GM12878 (cell line): Measurements from ENCODE around the gene TFPI2. TPM values are rescaled to one million over a fixed set of nuclear protein-coding genes. Genes with fewer than 3 reads are reported as not detected.

Experiments used
- ATAC-seq: fragments of 200-7000 bp; cut with Tn5 transposase; 3 replicates; pipeline ENCODE4 v1.9.1; 2020; ENCODE audit warnings: mild to moderate bottlenecking, moderate library complexity
- BruUV-seq: library from RNA; stranded (reverse); fragments of 400-500 nt; replicated peaks from 2 replicates; lab custom pipeline; 2021; lab: Mats Ljungman, UMichigan
- CTCF ChIA-PET: fragments of 300-600 bp; sonication (Branson Sonifier 250); formaldehyde crosslinking; extraction: SDS; loops from one replicate; lab custom pipeline; 2021; ENCODE audit warnings: inconsistent platforms; lab: Yijun Ruan, JAX
- POLR2A ChIA-PET: fragments of 350-600 bp; formaldehyde crosslinking; extraction: SDS; loops from one replicate; lab custom pipeline; 2021; ENCODE audit warnings: inconsistent platforms; lab: Charles Lee
- RAD21 ChIA-PET: fragments of 300-600 bp; sonication (Branson Sonifier 250); formaldehyde crosslinking; loops from one replicate; lab custom pipeline; 2023; ENCODE audit warnings: antibody characterized with exemption; ENCODE audit not compliant: unreplicated experiment; lab: Charles Lee
- SMC1A ChIA-PET: fragments of 300-600 bp; sonication (Branson Sonifier 250); formaldehyde crosslinking; loops from one replicate; lab custom pipeline; 2023; ENCODE audit not compliant: unreplicated experiment, uncharacterized antibody; lab: Charles Lee
- DNase-seq: peaks from one replicate; pipeline ENCODE4 v3.0.0-alpha.2; 2011; ENCODE audit warnings: low read depth, low spot score
- FAIRE-seq: peaks from 3 replicates; lab custom pipeline; 2011; peaks lifted over from hg19 to GRCh38; lab: Jason Lieb, UNC
- H2AFZ ChIP-seq: 2 replicates; pipeline ENCODE4 v1.6.0; 2011; ENCODE audit warnings: low read depth, low read length, control low read depth; ENCODE audit not compliant: control insufficient read depth
- H3K27ac ChIP-seq: 2 replicates; pipeline ENCODE4 v1.5.1; 2011; ENCODE audit warnings: control low read depth; ENCODE audit not compliant: control insufficient read depth, insufficient read depth
- H3K27me3 ChIP-seq, 2 experiments: replicated peaks in 1 of 2; 2 replicates each; pipeline versions ENCODE4 v1.6.0 to v1.6.1; 2011; ENCODE audit warnings: low read length in 1 of 2; ENCODE audit not compliant: control insufficient read depth in 2 of 2, insufficient read depth in 2 of 2
- H3K36me3 ChIP-seq, 2 experiments: 2 replicates each; pipeline ENCODE4 v1.5.1; 2011; ENCODE audit warnings: low read length in 1 of 2; ENCODE audit not compliant: control insufficient read depth in 2 of 2, insufficient read depth in 2 of 2
- H3K4me1 ChIP-seq: 2 replicates; pipeline ENCODE4 v1.6.1; 2011; ENCODE audit warnings: mild to moderate bottlenecking, low read length, moderate library complexity, mixed read lengths; ENCODE audit not compliant: control insufficient read depth, insufficient read depth
- H3K4me2 ChIP-seq: 2 replicates; pipeline ENCODE4 v1.6.0; 2011; ENCODE audit warnings: control low read depth; ENCODE audit not compliant: control insufficient read depth, insufficient read depth
- H3K4me3 ChIP-seq: fragments of 200-600 bp; sonication (generic); 2 replicates; pipeline ENCODE4 v1.5.1; 2016
- H3K79me2 ChIP-seq: 2 replicates; pipeline ENCODE4 v1.6.0; 2011; ENCODE audit warnings: low read length; ENCODE audit not compliant: control insufficient read depth, insufficient read depth
- H3K9ac ChIP-seq: 2 replicates; pipeline ENCODE4 v1.8.0; 2011; ENCODE audit warnings: low read length, control low read depth, mixed read lengths; ENCODE audit not compliant: control insufficient read depth, insufficient read depth
- H3K9me3 ChIP-seq: replicated peaks from 3 replicates; pipeline ENCODE4 v1.5.1; 2011; ENCODE audit warnings: mild to moderate bottlenecking, low read length; ENCODE audit not compliant: control insufficient read depth, insufficient read depth
- H4K20me1 ChIP-seq: 2 replicates; pipeline ENCODE4 v1.6.0; 2011; ENCODE audit not compliant: control insufficient read depth, insufficient read depth
- ASH2L ChIP-seq: fragments of 300-600, 200-600 bp; sonication (generic); IDR thresholded peaks from 2 replicates; pipeline ENCODE4 v1.6.1; 2017; ENCODE audit warnings: low read depth, mild to moderate bottlenecking, borderline replicate concordance
- CHD4 ChIP-seq: fragments of 200-600 bp; sonication (generic); IDR thresholded peaks from 2 replicates; pipeline ENCODE4 v1.6.1; 2016; ENCODE audit warnings: mild to moderate bottlenecking
- IKZF2 ChIP-seq, 2 experiments: fragments of 450-650 bp; IDR thresholded peaks; 2 replicates each; pipeline ENCODE4 v1.6.1; 2017; ENCODE audit warnings: mild to moderate bottlenecking in 2 of 2, moderate library complexity in 2 of 2
- KLF5 ChIP-seq: fragments of 450-650 bp; IDR thresholded peaks from 2 replicates; pipeline ENCODE4 v1.6.1; 2014; ENCODE audit warnings: mild to moderate bottlenecking; ENCODE audit not compliant: partially characterized antibody
- NFIC ChIP-seq: IDR thresholded peaks from 2 replicates; pipeline ENCODE4 v1.6.1; 2012; ENCODE audit warnings: low read depth, mild to moderate bottlenecking, inconsistent platforms, low read length, moderate library complexity
- NFXL1 ChIP-seq: fragments of 450-650 bp; IDR thresholded peaks from 2 replicates; pipeline ENCODE4 v1.6.1; 2017; ENCODE audit warnings: antibody characterized with exemption, mild to moderate bottlenecking, borderline replicate concordance
- PML ChIP-seq: IDR thresholded peaks from 2 replicates; pipeline ENCODE4 v1.6.1; 2012; ENCODE audit warnings: low read length, inconsistent platforms
- RAD51 ChIP-seq: fragments of 450-650 bp; IDR thresholded peaks from 2 replicates; pipeline ENCODE4 v1.6.1; 2016; ENCODE audit warnings: moderate library complexity, mild to moderate bottlenecking, inconsistent platforms
- SRF ChIP-seq, 2 experiments: IDR thresholded peaks; 2 replicates each; pipeline ENCODE4 v1.6.1; 2011; ENCODE audit warnings: low read depth in 2 of 2, low read length in 2 of 2, mild to moderate bottlenecking in 1 of 2, moderate library complexity in 1 of 2
- WGBS: methylation state at CpG from one replicate; pipeline ENCODE4 v1.1.6; 2016; ENCODE audit warnings: low lambda C conversion rate; ENCODE audit not compliant: insufficient replicate concordance, insufficient coverage; ENCODE audit errors: missing lambda C conversion rate; 5-methylcytosine and 5-hydroxymethylcytosine counted together
- in situ Hi-C: fragments of 300-500 bp; cut with MboI; formaldehyde crosslinking; loops from 9 replicates; pipeline ENCODE4 v1.14.3; 2018; ENCODE audit warnings: mixed read lengths
- intact Hi-C: fragments of 100-400 bp; cut with micrococcal nuclease; formaldehyde crosslinking; loops from one replicate; pipeline ENCODE4 v1.14.2; 2022; ENCODE audit not compliant: unreplicated experiment
- polyA plus RNA-seq, 11 experiments: library from polyadenylated mRNA; depleted of rRNA in 4 of 11; unstranded in 6 of 11; stranded (reverse) in 5 of 11; fragments of >200 nt; fragmentation: Nextera tagmentation in 4 of 11; fragmentation: Illumina TruSeq in 1 of 11; extraction: Ambion mirVana in 4 of 11; extraction: Trizol in 1 of 11; gene quantifications; 1 replicate in 1 of 11; 2 replicates in 10 of 11; pipeline versions ENCODE4 v1.2.1 to v1.2.3, GENCODE V29; 2011 to 2016; ENCODE audit warnings: inconsistent platforms in 2 of 11, missing spikeins in 2 of 11, low read depth in 1 of 11
- total RNA-seq, 4 experiments: library from RNA; depleted of rRNA in 3 of 4; stranded (reverse); fragments of >200 nt in 3 of 4; fragmentation: Illumina TruSeq in 1 of 4; extraction: Trizol in 1 of 4; gene quantifications; 2 replicates each; pipeline versions ENCODE4 v1.2.1 to v1.2.3, GENCODE V29; 2013 to 2021
- TF ChIP-seq, protein P1 (sequence below): fragments of 450-650 bp; IDR thresholded peaks from 2 replicates; pipeline ENCODE4 v1.6.1; 2018; ENCODE audit warnings: borderline replicate concordance, mild to moderate bottlenecking; ENCODE audit not compliant: partially characterized antibody
- TF ChIP-seq, protein P2 (sequence below): IDR thresholded peaks from 2 replicates; pipeline ENCODE4 v1.6.1; 2011; ENCODE audit warnings: borderline replicate concordance, low read depth, mild to moderate bottlenecking, moderate library complexity, low read length; ENCODE audit not compliant: insufficient read depth, poor library complexity, severe bottlenecking

The TFPI2 gene
- total and polyA plus RNA-seq, 10 of the 15 experiments (the other 5 are each of a cell fraction or from before 2014, with no cell fraction given): 0.07 to 1.1 (median 0.31) TPM; not detected in 5

DNA sequence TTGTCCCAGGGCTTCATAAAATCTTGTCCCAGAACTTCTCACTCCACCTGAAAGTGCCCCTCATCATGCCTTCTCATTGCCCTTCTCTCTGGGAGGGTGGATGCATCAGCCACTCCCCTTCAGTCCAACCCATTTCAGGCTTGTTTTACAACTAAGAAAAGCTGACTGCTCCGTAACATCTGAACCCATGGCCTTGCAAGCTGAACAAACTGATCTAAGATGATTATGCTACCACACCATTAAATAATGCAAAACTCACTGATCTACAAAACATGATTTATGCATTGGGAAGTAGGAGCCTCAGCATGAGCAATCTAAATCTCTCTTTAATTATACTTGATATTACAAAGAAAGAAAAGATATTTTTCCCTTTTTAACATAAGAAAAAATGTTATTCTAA lies 34.8 kb downstream of the TFPI2 start:
- in situ Hi-C loops (no loop called here), intact Hi-C loops (no loop called here)
- ATAC-seq (no peak), FAIRE-seq (no peak), DNase-seq (no peak)
- no peaks in the 10 kb centered on the region for H3K79me2 ChIP-seq
- TF ChIP-seq SRF (IDR thresholded peaks at IDR 0.05; ENCODE audit: low read depth in 2 of 2, low read length in 2 of 2) (no peak), KLF5 (no peak), ASH2L (no peak), IKZF2 (IDR thresholded peaks at IDR 0.05) (no peak), NFIC (no peak), NFXL1 (no peak), RAD51 (no peak), CHD4 (no peak), PML (no peak)
- TF ChIP-seq, protein P1, sequence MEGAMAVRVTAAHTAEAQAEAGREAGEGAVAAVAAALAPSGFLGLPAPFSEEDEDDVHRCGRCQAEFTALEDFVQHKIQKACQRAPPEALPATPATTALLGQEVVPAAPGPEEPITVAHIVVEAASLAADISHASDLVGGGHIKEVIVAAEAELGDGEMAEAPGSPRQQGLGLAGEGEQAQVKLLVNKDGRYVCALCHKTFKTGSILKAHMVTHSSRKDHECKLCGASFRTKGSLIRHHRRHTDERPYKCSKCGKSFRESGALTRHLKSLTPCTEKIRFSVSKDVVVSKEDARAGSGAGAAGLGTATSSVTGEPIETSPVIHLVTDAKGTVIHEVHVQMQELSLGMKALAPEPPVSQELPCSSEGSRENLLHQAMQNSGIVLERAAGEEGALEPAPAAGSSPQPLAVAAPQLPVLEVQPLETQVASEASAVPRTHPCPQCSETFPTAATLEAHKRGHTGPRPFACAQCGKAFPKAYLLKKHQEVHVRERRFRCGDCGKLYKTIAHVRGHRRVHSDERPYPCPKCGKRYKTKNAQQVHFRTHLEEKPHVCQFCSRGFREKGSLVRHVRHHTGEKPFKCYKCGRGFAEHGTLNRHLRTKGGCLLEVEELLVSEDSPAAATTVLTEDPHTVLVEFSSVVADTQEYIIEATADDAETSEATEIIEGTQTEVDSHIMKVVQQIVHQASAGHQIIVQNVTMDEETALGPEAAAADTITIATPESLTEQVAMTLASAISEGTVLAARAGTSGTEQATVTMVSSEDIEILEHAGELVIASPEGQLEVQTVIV: no peak
- TF ChIP-seq, protein P2, sequence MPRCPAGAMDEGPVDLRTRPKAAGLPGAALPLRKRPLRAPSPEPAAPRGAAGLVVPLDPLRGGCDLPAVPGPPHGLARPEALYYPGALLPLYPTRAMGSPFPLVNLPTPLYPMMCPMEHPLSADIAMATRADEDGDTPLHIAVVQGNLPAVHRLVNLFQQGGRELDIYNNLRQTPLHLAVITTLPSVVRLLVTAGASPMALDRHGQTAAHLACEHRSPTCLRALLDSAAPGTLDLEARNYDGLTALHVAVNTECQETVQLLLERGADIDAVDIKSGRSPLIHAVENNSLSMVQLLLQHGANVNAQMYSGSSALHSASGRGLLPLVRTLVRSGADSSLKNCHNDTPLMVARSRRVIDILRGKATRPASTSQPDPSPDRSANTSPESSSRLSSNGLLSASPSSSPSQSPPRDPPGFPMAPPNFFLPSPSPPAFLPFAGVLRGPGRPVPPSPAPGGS: no peak
- H3K4me2 ChIP-seq: no peak overlapping the region
- H3K9me3 ChIP-seq: no peaks in the 10 kb centered on the region
- RAD21 ChIA-PET: no interaction called here
- H3K27ac ChIP-seq: no peak overlapping the region
- no peak overlapping the region for H3K4me3 ChIP-seq
- POLR2A ChIA-PET: no interaction called here
- no peaks in the 10 kb centered on the region for H3K27me3 ChIP-seq
- H3K4me1 ChIP-seq: no peaks in the 10 kb centered on the region
- no peaks in the 10 kb centered on the region for H4K20me1 ChIP-seq
- H2AFZ ChIP-seq: no peak overlapping the region
- 0% methylated on average over 1 of the region's 1 CpG for WGBS
- CTCF ChIA-PET: no interaction called here
- SMC1A ChIA-PET: no interaction called here
- H3K9ac ChIP-seq: no peak overlapping the region
- no TSS peak for BruUV-seq
- no peaks in the 10 kb centered on the region for H3K36me3 ChIP-seq
